CMK (cell line): ENCODE measurements around the gene SKP1.

Experiments used
- DNase-seq: peaks from one replicate; pipeline ENCODE4 v3.0.0-alpha.2; 2010; ENCODE audit warnings: low read depth

Gene SKP1

DNA sequence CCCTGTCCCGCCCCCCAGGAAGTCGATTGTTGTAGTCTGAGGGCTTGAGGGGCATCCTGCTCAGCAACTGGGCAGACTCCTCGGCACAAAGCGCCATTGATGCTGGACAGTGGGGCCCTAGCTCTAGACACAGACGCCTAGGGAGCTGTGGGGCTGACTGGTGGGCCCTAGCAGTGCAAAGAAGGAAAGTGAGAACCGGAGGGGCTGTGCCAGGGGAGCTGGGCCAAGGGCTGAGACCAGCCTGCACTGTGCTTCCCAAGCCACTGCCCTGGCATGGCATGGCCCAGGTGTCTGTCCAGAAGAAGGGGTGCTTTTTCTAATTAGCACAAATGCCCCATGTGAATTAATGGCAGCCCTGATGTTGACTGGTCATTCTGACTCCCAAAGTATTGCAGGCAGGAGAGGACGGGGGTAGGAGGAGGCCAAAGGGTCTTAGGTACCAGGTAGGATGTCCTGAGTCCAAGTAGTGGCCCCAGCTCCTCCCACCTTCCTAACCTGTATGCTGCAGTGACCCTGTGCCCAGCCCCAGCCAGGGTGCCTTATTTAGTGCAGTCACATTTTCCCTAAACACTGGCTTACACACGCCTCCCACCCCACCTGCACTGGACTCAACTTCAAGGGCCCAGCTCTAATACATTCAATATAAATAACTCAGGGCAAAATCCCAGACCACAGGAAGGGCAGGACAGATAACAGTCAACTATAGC, 46.4 kb downstream of the SKP1 start:
- DNase-seq = no peak

DNA sequence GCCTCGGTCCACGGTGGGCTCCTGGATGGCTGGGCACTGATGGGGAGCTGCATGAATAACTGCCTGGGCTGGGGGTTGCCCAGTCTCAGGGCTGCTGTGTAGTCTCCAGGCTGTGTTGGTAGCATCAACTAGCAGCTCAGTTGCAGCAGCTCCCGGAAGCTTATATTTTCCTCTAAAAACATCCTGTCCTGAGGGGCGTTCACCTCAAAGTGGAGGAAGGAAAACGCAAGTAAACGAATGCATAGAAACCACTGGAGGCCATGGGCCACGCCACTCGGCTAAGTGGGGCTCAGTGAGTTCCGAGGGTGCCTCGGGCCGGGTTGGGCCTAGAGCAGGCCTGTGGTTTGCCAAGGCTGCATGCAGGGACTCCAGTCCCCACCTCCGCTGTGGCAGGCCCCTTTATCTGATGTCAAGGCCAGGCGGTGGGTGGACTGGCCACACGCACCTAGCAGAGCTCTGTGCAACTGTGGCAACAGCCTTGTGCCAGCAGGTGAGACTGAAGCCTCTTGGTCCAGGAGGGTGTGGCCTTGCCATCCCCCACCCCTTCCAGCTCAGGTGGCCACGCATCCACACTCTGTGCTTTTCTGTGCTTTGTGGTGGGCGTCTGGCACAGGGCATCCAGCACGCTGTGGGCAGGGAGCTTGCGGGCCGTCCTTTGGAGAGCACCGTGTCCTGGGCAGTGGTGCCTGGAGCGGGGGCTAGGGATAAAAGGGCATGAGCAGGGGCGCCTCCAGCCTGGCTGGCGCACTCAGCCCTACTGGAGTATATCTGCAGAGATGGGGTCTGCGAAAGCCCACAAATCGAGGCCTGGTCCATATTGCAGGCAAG, 47.1 kb downstream of the SKP1 start:
- no peak for DNase-seq

DNA sequence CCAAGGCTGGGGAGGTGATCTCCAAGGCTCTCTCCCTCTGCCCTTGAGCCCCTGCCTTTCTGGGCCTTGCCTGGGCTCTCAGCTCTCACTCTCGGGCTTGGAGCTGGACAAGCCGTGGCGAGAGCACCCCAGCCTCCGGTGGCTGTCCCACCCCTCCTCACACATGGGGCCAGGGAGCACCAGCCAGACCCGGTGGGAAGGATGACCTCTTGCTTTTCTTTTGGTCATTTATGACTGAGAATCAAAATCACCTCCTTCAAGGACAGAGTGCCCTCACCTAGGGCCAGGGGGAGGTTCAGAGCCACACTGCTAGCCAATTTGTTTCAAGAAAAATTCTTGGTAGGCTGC, 48.1 kb downstream of the SKP1 start:
- DNase-seq = no peak

DNA sequence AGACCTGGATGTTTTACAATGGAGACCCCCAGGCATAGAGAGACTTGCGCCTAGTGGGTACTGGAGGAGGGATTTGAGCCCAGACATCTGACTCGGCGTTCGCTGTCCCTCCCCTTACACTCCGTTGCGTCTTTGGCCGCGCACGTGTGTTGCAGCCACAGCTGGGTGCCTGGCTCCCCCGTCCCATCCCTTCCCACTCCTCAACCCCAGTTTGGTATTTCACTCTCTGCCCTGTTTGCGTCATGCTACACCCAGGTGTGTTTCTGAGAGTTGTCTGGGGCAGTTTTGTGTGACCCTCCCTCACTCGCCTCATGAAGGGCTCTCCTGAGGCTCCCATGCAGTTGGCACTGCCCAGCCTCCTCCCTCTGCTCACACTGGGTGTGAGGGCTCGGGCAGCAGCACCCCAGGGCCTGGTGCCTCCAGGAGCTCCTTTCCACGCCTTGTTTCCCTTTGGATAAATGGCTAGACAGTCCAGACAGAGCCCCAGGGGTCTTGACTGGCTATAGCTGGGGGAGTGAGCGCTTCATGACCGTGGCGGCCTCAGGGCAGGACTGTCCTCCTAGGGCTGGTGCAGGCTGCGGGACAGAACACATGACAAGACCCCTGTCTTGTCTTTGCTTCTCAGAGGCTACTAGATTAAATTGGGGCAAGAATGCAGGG, 48.6 kb downstream of the SKP1 start:
- no peak for DNase-seq

DNA sequence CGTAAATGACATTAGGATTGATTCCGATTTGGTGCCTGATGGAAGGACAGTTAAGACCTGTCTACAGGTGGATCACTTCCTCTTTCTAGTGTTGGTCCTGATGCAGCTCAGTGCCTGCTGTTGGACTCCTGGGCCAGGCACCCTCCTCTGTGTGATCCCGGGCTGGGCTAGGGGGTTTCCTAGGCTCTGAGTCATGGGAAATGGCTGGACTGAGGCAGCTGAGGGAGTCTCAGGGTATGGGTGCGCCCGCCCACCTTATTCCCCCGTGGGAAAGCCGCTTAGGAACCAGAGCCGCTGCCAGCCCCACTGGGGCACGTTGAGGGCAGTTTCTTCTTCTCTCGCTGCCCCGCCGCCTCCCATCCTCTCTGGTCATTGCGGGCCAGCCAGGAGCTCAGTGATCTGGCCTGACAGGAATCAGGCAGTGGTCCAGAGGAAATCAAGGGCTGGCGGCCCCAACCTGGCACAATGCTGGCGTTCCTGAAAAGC, 49.3 kb downstream of the SKP1 start:
- DNase-seq = no peak

DNA sequence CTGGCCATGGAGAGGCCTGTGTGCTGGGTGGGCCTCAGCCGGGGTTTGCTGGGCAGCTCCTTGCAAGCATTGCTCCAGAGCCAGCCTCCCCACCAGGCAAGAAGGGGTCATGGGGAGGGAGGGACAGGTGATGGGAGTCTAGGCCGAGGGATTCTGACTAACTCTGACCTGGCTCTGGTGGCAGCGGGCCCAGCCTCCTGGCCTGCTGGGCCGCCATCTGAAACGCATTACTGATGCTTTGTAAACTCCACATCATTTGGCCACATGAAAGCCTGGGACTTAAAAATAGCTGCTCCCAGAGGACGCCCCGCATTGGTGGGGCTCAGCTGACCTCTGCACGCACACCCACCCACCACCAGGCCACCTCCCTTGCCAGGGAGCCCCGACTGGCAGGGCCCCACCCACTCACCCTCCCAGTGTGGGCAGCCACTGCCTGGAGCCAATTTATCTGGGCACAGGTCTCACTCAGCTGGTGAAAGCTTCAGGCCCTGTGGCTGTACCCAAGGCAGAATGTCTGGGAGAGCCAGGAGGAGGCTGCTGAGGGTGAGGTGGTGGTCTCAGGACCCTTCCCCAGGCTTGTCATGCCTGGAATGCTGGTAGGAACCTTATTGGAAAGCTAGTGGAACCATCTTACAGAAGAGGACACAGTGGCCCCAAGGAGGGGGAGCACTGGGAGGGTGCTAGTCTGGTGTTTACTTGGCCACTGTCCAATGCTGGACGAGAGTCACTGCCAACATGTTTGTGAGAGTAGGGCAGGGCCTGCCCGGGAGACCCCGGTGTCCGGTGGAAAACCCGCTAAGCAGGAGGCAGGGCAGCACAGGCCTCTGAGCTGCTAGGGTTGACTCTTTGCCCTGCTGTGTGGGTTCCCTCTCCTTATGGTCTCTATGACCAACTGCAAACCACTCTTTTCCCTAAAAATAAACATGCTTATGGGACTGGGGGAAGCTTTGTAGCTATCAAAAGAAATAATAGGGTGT, 51.4 kb downstream of the SKP1 start:
- DNase-seq = no peak

DNA sequence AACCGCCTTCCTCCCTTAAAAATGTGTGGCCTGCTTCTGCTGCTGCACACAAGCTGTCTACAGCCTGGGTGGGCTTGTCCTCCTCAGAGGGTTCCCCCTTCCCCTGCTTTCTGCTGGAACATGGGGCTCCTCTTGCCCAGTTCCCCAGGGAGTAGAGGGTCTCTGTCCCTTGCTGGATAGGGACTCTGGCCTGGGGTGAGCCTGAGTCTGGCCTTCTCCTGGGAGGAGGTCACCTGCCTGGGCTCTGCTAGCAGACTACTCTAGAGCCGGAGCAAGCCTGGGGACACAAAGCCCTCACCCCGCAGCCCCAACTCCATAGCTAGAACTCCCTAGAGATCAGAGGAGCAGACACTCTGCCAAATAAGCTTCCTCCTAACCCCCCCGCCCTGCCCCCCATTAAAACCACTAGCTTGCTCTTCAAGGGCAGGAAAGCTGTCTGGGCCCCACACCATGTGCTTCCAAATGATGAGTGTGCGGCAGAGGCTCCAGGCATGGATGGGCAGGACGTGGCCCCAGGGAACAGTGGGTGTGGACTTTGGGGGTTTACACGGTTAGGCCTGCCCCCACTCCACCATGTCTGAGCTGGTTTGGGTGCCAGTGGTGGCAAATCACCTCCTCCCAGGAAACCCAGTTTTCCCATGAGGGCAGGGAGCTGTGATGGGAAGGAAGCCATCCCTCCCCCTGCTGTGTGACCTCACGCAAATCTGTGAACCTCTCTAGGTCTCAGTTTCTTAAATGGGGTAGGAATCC, 52.3 kb downstream of the SKP1 start:
- DNase-seq = no peak

DNA sequence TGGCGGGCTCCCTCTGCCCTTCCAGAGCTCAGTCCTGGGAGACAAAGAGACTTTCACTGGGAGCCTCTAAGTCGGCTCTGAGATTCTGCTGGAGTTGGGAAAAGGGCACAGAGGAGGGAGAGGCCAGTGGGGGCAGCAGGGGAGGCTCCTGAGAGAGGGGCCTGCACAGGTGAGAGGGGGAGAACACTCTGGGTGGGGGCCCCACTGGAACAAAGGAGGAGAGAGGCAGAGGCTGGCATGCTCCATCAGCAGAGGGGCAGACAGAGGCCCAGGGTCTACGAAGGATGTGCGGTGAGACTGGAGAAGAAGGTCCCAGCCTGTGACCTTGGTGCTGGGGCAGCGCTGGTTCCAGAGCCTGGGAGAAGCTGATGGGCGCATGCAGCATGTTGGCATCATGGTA, 53.4 kb downstream of the SKP1 start:
- no peak for DNase-seq

DNA sequence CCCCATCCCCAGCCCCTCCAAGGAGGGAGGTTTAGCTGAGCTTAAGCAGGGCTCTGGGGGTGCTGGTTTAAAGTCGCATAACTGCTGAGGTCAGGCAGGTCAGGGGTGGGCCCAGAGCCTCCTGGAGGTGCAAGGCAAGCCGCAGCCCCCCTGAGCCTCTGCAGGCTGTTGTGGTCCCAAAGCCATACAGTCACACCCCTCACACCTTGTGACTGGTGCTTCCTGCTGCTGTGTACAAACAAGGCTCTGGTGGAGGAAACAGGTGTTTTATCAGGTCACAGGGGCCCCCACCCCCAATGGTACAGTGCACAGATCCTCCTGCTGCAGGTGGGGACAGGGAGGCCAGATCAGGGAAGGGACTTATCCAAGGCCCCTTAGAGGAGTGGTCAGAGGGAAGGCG, 54.2 kb downstream of the SKP1 start:
- DNase-seq = no peak

DNA sequence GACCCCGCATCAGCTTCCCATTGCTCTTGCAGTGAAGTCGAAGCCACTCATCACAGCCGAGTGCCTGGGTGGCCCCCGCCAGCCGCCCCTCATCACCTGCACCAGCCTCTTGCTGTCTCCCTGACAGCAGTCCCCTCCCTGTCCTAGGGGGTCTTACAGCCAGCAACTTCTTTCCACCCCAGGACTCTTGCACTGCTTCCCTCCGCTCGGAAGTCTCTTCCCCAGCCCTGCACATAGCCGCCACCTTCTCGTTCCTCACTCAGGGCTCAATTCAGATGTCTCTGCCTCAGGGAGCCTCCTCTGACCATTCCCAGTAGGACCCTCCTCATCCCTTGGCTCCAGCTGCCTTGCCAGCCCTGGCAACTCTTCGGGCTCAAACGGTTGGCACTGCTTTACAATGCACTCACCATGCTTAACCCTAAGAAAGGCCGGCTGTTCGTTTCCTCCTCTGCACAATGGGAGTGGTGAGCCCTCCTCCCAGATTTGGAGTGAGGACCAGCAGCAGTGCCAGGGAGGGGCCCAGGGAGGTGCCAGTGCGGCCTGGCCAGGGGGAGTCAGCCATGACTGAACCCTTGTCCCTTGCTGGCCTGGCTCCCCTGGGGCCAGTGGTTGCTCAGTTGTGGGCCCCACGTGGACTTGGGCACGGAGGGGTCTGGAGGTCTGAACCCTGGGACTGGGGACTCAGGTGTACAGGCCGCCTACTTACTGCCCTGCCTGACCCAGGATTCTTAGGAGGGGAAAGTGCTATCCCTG, 56.2 kb downstream of the SKP1 start:
- no peak for DNase-seq

DNA sequence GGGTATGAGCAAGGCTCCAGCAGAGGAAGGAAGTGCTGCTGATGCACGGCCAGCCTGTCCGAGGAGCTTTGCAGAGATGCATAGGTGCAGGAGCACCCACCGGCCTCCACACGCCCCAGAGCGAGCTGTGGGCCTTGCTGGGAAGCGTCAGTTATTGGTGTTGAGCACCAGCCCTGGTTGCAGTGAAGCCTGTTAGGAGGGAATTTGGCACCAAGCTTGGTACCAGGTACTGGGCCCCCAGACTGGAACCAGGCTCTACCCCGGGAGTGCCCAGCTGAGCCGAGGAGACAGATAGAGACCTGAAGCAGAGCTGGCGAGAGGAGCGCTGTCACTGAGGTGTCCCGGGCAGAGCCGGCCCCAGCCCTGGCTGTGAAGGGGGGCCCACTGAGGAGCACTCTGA, 57.0 kb downstream of the SKP1 start:
- DNase-seq = no peak

DNA sequence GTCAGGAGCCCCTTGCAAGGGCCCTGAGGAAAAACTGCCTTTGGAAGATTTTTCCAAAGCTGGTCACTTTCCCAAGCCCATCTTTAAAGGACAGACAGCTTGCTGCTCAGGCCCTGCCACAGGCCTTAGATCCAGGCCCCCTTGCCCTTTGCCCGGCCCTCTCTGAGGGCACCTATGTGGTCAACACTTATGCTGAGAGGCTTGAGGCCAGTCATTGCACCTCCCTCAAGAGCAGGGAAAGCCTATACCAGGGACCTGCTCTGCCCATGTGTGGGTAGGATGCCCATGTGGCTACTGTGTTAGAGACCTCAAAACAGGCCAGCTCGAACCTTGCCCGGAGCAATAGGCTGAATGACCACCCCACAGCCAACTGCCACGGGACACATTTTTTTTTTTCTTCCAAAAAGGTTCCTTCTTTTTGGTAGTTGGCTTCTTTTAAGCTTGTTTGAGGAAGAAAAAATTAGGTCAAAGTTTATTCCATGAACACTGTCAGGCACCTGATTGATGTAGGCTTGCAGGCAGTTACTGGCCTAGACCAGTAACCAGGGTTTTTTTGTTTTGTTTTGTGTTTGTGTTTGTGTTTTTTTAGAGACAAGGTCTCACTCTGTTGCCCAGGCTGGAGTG, 58.4 kb downstream of the SKP1 start:
- no peak for DNase-seq

DNA sequence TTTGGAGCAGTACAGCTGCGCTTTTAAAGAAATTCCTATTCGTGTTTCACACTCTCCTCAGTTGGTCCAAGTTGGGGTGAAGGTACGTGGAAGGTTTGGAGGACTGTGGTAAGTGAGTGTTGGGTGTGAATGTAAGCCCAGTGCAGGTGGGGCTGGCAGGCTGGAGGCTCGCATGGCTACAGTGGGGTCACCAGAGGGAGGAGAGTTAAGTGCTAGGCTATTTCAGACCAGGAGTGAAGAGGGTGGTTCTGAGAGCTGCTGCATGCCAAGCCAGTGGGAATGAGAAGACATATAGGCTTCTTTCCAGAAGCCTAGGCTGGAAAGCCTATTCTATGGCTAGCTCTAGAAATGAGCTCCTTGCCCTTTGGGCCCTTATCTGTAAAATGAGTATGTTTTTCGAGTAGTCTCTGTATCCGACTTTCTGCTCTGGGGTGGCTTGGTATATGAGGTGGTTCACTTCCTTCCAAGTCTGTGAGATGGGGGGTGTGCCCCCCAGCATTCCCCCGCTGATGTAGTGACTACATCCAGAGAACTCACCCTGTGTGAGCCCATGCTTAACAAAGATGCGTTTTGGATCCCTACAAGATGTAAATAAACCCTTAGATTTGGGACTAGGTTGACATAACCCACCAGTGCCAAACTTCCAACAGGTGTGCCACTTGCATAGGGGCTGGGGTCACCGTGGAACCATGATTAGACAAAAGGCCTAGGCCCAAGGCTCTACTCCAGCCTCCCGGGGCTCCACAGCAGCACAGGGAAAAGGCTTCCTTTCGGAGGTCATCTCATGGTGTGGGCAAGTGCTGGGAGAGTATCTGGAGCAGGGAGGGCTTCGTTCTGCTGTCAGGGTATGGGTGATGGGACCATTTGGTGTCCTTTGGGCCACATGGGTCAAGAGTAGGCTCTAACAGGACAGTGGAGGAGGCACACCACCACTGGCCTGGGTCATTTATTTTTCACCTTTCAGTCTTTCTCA, 59.7 kb downstream of the SKP1 start:
- DNase-seq = no peak

DNA sequence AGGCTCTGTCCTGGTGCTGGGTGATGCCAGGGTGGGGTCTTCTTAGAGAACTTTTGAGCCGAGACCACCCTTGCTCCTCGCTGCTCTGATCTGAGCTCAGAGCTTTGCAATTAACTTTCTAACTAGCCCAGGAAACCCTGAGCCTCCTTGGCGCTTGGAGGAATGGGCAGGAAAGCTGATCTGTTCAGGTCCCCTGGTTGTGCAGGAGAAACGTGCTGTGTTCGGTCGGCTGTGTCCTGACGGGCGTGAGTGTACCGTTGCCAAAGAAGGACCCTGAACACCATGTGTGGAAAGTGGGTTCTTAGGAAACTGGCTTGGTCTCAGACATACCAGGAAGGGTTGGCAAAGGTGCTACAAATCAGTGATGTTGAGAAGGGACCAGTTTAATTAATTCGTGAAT, 60.5 kb downstream of the SKP1 start:
- DNase-seq = no peak

DNA sequence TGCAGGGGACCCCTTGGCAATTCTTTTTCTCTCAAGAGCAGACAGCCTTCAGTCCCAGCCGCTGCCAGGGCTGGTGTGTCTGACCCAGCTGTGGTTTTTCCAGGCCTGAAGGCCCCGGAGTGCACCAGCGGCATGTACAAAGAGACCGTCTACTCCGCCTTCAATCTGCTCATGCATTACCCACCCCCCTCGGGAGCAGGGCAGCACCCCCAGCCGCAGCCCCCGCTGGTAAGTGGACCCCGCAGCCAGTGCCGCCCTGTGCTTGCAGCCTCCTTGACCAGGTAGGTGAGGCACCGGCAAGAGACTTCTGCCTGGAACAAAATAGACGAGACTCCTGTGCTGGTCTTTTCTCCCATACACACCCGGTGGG, 61.0 kb downstream of the SKP1 start:
- DNase-seq = no peak

DNA sequence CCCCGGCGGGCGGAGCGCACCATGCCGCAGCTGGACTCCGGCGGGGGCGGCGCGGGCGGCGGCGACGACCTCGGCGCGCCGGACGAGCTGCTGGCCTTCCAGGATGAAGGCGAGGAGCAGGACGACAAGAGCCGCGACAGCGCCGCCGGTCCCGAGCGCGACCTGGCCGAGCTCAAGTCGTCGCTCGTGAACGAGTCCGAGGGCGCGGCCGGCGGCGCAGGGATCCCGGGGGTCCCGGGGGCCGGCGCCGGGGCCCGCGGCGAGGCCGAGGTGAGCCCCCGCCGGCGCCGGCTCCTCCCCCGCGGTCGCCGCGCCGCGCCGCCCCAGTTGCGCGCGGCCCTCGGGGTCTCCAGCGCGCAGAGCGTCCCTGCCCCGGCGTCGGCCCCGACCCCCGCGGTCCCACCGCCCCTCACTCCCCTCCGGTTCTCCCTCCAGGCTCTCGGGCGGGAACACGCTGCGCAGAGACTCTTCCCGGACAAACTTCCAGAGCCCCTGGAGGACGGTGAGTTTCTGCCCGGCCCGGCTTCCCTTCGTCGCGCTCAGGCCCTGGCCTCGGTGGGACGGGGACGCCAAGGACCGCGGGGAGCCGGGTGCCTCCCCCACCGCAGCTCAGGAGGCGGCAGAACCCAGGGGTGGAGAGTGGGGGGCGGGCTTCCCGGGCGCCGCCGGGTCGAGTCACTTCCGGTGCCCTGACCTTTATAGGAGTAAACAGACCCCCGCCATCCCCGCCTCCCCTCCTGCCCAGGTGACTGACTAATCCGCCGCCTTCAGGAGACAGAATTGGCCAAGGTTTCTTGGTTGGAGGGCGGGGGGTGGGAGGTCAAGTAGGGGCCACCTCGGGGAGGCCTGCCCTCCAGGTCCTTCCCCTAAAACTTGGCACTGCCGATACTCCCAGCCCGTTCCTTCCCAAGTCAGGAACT, 61.6 kb downstream of the SKP1 start:
- no peak for DNase-seq
